GM10847 (cell line): ENCODE measurements around the gene SH3RF1.

Experiments
- POLR2A ChIP-seq: IDR thresholded peaks from 2 replicates; pipeline ENCODE4 v1.6.1; 2011; ENCODE audit not compliant: insufficient read length; ENCODE audit errors: extremely low read depth

Gene SH3RF1

DNA sequence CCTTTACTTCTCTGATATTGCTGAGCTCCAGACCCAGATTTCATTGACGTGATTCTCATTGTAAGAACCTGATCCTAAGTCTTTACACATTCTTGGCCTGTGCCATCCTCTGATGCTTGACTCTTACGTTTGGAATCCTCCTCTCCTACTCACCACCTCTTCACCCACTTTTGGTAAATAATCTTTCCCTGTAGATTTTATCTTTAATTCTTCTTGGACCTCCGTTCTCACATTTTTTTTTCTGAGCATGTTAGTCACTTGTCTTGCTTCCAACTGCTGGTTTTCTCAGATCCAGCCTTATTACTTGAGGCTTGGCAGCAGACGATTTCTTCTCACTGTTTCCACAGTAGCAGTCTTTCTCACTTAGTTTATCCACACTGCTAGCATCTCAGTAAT, 12.4 kb upstream of the SH3RF1 start:
- no peak for TF ChIP-seq POLR2A

DNA sequence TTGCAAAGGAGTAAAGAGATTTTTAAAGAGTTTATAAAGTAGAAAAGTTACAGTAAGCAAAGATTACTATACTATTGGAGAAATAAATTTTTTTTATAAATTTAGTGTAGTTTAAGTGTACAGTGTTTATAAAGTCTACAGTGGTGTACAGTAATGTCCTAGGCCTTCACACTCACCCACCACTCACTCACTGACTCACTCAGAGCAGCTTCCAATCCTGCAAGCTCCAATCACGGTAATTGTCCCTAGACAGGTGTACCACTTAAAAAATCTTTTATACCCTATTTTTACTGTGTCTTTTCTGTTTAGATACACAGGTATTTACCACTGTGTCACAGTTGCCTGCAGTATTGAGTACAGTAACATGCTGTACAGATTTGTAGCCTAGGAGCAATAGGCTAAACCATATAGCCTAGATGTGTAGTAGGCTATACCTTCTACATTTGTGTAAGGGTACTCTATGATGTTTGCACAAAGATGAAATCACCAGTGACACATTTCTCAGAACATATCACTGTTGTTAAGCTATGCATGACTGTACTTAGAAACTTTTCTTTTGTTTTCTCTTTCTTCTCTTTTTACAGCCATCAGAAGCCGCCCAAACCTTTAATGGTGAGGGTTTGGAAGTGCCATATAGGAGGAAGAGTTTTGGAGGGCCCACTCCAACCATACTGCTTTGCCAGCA, 11.8 kb upstream of the SH3RF1 start:
- no peak for TF ChIP-seq POLR2A

DNA sequence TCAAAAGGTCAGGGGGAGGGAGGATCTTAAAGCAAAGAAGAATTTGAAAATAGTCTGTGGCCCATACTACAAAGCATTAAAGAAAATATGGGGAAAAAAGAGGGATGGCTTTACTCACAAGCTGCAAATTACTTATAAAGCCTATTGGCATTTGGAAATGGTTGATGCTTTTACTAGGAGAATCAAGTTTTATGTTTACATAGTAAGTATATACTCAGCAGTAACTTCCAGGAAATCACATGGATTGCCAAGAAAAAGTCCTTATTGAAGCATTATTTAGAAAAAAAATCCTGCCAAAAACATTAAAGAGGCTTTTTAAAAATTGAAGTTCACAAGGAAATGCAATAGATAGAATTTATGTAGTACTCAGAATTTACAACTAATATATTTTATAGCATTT, 8.4 kb upstream of the SH3RF1 start:
- TF ChIP-seq POLR2A, result no peak

DNA sequence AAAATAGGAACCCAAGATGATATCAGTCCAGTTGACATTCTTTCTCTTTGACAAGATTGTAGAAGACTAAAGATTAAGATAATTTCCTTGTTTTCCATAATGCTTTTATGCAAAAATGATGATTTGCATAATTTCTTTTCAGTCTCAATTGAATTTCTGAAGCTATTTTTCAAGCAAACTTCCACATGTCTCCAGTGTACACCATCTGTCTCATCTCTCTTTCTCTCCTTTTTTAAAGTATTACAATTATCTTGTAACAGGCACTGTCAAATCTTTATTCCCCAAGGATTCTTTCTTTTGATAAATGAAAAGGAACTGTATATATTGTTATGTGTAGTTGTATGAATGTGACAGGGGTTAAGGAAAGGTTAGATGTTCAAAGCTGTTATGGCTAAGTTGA, 7.9 kb upstream of the SH3RF1 start:
- TF ChIP-seq POLR2A, result no peak

DNA sequence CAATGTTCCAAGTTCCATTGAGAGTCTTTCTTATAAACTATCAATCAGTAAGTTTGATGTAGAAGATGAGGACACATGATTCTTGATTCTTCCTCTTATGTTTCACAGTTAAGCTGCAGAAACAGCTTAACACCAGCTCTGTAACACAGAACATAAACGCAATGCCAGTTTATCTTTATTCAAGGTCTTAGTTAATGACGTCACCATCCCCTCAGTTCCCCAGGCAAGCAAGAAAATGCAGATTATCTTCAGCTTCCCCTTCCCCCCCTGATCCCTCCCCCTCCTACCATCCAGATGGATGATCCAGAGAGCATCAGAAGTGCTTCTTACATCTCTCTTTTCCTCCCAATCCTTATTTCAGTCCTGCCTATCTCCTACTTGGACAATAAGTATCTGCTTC, 4.4 kb upstream of the SH3RF1 start:
- TF ChIP-seq POLR2A, result no peak

DNA sequence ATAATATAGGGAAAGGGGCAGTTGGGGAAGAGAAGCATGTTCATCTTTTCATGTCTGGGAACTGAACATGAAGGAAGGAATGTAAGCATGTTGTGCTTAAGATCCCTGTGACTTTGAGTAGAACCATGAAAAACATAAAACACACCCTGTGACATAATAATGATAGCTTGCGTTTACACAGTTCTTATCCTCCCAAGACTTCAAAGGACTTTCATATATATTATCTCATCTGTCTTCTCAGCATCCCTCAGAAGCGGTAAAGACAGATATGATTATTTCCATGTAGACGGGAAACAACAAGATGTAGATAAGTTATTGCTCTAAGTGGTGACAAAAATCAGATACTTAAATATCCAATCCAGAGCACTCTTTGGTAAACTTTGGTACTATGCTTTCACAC, 3.3 kb upstream of the SH3RF1 start:
- TF ChIP-seq POLR2A, result no peak

DNA sequence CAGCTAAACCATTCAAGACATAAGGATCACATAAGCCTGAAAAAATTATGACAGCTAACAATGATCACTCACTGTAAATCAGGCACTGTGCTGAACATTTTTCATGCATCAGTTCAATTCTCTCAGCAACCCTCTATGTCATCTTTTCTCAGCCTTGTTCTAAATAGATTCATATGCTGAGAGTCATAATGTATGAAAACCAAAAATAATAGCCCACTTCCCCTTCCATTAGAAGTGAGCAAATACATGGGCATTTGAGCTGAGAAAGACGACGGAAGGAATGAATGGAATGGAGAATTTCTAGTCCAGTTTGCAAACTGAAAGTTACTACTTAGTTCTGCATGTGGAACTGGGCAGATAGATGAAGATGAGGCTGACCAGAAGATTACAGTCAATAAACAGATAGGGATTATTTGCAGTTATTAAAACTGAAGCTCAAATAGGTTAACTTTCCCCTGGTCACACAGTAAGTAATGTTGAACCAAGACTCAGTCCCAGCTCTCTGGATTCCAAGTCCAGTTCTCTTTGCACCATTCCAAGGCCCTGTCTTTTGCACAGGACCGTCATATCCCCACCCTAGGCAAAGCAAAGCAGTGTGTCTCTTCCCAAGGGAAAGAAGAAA, 1.6 kb upstream of the SH3RF1 start:
- TF ChIP-seq POLR2A, result no peak

DNA sequence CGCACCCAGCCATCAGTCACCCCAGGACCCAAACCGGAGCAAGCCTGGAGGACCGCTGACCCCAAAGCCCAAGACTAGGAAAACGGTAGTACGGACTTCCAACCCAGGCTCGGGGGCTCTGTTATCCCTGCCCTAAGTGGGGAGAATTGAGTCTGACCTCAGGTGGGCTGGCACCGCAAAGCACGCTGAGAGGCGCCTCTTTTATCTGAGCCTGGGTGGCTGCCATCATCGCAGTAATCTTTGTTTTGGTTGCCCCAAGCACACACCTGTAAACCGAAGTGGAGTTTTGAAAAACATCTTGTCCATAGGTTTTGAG, 894 bp upstream of the SH3RF1 start:
- no peak for TF ChIP-seq POLR2A

DNA sequence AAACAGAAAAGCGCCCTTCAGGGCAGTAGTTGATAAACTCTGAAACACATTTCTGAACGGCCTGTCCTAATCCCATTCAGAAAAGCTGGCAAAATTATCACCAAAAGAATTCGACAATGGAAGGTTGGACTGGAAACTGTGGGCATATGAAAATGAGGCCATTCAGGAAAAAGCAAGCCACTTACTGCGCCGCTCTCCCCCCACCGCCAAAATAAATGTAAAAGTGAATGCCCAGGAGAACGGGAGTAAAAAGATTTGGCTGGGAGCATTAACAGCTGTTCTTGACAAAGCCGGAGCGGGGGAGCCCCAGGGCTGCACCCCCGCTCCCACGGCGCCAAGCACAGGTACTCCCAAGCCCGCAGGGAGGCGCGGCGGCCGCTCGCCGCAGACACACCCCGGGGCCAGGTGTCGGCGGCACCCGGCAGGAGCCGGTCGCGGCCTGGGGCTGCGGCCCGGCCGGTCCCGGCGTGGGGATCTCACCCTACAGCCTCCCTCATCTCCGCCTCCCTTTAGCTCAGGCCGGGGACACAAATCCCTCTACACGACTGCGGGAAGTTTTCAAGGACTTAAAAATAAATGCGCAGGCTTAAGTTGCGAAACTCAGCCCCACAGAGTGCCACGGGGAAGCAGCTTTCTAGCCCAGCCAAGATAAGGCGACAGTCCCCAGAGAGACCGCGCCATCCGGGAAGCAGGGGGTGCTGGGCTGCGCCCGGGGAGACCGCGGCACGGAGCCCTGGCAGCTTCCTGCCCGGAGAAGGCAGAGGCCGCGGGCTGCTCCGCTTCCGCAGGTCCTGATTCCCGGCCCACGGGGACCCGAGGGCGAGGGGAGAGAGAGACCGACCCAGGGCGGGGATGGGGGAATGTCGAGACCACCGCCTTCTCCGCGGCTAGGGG, 593 bp downstream of the SH3RF1 start:
- no peak for TF ChIP-seq POLR2A

DNA sequence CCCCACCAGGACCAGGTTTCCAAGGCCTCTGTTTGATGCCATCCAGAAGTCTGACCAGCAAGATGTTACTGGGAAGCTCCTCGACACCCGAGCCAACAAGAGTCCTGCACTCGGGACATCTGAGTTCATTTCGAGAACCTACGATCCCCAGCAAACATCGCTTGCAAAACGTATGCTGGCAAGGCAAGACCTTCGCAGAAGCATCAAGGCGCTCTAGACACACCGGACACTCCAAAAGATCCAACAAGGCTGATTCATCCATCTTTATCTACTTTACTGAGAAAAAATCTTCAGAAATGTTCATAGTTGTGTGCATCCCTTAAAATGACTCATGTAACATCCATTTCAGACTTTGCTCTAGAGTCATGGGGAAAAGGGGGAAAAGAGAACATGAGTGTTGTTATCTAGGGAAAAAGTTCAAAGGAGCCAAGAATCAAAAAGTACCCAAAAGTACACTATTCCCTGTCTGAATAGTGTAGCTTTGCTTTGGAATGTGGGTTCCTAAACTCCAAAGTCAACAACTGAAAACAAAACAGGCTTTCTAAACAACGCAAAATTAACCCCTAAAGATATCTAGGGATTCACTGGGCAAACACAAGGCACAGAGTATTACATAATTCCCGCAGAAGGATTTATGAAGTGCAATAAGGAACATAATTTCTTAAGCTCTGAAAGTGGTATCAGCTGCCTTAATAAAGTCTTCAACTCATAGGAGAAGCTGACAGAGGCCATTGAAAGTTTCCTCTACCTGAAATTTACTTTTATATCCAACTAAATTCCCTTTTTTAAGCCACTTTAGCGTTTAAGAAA, 1.6 kb downstream of the SH3RF1 start:
- no peak for TF ChIP-seq POLR2A

DNA sequence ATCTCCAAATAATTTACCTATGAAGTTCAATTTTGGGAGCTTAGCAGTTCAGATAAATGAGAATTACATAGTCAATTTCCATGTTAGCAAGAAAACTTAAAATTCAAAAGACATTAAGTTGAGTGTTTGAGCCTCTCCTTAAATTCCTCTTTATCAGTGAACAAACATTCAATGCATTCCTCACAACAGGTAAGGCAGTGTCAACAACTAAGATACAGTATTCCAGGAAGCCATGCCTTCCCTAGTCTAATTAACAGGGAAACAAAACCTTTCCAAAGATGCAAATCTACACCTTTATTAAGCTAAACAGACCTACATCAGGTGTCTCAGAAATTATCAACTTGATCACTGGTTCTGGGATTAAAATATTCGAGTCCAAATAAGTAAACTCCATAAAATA, 3.7 kb downstream of the SH3RF1 start:
- TF ChIP-seq POLR2A, result no peak

DNA sequence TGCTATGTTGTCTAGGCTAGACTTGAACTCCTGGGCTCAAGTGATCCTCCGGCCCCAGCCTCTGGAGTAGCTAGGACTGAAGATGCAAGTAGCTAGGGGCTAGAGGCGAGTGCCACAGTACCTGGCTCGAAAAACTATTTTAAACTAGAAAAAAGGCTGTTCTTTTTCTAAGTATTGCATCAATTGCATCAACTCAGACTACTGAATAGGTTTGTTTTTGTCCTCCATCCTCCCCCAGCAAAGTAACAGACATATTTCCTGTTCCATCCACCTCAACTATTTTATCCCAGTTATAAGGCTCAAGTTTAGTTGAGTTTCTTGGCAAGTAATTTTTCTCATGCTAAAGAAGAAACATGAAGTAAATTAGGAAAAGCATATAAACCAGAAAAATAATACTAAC, 4.1 kb downstream of the SH3RF1 start:
- no peak for TF ChIP-seq POLR2A

DNA sequence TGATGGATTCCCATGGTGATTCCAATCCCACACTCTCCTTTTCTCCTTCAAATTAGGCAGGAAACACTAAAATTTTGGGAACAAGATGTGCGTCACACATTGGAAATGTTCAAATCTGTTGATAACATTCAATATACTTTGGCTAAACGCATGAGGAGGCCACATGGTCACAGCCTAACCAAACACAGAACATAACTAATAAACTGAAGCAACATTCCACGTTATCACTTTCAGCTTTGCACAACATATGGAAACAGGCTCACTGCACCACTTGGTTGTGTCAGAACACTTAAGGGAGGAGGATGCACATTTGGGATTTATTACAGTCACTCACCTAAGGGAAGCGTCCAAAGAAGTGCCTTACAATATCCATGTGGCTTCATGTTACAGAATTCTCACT, 4.7 kb downstream of the SH3RF1 start:
- TF ChIP-seq POLR2A, result no peak

DNA sequence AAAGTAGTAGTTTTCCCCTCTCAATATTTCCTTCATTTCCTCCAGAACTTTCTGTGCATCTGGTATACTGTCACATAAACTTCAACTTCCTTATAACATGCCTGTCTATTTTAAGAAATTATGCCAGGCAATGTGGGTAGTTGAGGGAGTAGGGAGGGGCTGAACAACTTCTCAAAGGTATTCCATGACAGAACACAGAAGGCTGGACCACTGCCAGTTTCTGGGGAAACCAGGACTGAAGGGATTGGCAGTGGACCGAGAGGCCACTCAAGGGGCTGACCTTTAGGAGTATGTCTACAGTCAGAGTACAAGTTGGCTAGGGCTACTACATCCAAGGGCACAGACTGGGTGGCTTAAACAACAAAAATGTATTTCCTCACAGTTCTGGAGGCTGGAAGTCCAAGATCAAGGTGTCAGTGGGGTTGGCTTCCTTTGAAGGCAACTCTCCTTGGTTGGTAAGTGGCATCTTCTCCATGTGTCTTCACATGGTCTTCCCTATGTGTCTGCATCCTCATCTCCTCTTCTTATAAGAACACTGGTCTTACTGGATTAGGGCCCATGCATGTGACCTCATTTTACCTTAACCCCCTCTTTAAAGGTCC, 6.9 kb downstream of the SH3RF1 start:
- TF ChIP-seq POLR2A, result no peak

DNA sequence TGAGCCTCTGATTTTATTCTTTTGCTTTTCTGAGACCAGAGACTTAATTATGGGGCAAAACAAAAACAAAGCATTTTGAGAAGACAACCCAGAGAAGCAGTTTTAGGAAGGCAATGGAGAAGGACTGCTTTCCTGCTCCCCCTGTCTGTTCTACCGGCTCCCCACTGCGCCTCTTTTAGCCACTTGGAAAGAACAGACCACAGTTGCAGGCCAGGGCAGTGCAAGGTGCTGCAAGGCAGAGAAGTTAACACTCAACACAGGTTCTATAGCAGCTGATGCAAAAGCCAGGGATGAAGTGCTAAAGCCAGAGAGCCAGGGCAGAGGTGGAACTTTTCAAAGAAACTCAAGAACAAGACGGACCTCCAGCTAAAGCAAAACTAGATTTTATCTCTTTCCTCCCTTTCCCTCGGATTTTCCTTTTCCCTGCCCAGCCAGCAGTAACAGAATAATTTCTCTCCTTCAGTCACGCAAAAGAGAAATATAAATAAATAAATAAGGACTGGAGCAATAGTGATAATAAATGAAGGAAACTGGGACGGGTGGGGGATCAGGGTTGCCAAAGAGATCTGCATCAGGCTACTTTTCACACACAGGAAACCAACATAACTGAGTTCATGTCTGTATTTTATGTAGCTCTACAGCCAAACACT, 10.4 kb downstream of the SH3RF1 start:
- no peak for TF ChIP-seq POLR2A

DNA sequence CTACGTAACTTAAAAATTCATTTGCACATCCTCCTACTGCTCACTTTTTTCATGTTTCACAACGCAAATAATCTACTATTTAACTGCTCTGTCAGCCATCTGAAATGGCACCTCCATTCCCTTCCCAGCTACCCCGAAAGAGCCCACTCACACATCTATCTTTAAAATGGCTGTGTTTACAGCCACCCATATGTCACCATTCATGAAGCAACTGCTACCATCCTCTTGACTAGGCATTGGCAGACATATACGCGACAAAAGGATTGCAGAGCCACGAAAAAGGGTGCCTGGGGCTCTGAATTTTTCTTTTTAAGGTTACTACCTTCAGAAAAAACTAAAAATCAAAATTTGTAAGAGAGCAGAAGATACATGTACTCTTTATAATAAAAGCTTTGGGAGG, 11.5 kb downstream of the SH3RF1 start:
- no peak for TF ChIP-seq POLR2A
